Retina (tissue), 1 donor: ENCODE results near the gene REPIN1.

Experiments
- DNase-seq: peaks from one replicate; pipeline ENCODE4 v3.0.0-alpha.2; 2016

REPIN1 gene

DNA sequence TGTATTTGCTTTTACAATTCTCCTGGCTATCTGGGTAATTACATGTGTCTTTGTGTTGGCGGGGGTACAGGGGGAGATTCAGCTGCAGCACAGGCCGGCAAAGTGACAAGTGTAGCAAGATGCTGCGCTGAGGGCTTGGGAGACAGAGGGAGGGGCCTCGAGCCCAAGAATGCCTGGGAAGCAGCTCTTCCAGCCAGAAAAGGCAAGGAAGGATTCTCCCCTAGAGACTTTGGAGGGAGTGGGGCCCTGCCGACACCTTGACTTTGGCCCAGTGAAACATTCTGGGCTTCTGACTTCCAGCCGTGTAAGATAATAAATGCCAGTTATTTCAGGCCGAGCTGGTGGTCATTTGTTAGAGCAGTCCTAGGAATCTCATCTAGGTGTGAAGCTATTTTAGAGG, 7.2 kb upstream of the REPIN1 start:
- peak; percentile 55 for DNase-seq

DNA sequence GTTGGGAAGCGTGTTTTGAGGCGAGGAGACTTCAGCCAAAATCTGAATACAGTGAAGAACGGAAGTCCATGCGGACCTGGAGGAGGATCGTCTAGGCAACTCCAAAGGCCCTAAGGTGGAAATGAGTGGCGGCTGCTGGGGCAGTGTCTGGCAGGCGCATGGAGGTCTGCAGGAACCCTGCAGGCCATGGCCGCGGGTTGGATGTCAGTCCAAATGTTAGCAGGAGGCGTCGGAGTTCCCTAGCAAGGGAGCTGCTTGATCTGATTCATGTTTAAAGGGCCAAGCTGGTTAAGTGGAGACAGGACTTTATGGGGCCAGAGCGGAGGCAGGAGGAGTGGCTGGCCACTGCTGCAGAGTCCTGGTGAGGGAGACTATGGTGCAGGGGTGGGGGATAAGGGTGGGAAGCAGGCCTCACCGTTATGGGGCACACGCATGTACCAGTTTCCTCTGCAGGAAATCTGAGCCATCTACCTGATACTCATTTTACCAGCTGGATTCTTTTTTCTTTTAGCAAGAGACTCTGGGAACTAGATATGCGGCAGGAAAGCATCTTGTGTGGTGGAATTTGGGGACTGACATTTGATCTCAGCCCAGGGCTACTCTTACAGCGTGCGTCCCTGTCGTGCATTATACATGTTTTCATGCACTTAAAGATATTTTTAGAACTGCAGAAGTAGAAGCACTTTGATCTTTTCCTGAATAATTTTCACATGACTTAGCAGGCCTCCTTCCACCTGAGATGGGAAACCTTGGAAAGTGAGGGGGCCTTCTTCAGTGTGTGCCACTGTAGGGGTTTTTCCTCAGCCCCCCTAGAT, 6.6 kb upstream of the REPIN1 start:
- no peak for DNase-seq

DNA sequence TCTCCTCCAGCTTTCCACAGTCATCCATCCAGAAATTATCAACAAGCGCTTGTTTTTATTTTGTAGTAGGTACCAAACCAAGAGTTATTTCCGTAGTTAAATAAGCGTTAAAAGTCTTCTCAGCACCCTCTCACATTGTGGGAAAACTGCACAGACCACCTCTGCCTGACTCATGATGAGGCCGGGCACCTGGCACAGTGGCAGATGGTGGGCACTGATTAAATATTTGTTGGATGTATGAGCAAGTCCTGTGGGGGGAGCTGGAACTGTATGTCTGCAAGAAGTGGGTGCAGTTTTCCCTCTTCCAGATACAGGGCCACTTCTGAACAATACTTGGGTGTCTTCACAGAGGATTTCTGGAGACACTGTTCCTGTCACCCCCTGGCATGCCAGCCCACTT, 5.3 kb upstream of the REPIN1 start:
- DNase-seq, result no peak

DNA sequence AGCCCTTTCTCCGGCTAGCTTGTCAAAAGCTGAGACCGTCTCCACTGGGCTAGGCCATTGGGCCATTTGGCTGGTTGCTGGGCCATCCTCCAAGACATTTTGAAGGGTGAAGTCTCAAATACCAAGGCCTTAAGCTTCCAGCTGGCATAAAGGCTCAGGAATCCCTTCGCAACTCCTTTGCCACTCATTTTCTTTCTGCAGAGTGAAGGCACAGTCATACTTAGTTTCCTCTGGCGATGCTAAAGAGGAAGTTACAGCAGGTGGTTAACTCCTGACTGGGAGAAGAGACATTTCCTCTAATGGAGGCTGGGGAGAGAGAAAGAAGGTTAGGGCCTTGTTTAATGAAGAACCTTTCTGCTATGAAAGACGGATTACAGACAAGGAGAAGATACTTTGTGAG, 4.8 kb upstream of the REPIN1 start:
- no peak for DNase-seq

DNA sequence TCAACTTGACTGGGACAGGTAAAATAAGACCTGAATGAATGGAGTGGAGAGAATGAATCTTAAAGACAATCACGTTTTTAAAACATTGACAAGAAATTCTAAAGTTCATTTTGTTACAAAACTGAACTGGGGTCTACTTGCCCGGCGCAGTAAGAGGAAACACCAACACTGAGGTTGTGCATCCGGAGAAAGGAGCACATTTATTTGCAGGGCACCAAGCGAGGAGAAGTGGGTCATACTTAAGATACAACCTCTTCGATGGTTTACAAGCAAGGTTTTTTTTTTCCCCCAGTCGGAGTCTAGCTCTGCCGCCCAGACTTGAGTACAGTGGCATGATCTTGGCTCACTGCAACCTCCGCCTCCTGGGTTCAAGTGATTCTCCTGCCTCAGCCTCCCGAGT, 3.4 kb upstream of the REPIN1 start:
- DNase-seq, result no peak

DNA sequence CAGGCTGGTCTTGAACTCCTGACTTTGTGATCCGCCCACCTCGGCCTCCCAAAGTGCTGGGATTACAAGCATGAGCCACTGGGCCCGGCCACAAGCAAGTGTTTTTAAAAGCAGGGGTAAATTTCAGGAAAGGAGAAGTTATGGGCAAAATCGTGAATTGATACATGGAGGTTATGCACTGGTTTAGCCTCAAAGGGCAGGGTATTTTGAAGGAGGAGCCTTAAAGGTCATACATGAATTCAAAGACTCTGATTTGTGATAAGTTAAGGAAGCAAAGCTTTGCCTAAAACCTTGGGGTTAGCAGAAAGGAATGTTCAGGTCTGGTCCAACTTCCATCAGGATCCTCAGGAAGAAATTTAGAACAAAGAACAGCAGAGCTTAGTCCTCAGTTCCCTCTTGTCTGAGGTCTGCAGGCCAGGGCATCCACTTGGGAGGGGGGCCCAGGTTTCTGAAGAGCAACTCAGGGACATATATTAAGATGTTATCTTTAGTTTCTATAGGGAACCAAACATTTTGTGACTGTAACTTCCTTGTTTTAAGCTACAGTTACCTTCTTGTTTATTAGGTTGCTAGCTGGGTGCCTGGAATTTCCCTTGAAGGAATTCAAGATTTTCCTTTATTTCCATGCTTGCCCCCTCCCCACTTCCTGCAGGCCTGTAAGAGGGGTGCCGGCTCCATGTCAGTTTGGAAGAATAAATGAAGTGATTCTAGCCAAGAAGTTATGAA, 2.8 kb upstream of the REPIN1 start:
- no peak for DNase-seq

DNA sequence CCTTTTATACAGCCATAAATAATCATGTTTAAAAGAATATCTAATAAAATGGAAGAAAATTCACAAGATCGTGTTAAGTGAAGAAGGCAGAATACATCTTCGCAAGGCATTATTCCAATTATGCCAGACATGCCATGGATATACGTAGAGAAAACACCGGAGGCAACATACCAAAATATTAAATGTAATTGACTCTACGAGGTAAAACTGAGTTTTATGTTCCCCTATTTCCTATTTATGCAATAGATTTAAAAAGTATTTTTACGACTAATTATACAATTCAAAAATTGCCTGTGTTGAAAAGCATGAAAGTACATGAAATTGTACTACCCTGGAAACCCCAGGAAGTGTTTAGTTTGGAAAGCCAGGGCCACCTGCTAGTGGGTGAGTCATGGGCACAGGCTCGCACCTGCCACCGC, 936 bp upstream of the REPIN1 start:
- no peak for DNase-seq

DNA sequence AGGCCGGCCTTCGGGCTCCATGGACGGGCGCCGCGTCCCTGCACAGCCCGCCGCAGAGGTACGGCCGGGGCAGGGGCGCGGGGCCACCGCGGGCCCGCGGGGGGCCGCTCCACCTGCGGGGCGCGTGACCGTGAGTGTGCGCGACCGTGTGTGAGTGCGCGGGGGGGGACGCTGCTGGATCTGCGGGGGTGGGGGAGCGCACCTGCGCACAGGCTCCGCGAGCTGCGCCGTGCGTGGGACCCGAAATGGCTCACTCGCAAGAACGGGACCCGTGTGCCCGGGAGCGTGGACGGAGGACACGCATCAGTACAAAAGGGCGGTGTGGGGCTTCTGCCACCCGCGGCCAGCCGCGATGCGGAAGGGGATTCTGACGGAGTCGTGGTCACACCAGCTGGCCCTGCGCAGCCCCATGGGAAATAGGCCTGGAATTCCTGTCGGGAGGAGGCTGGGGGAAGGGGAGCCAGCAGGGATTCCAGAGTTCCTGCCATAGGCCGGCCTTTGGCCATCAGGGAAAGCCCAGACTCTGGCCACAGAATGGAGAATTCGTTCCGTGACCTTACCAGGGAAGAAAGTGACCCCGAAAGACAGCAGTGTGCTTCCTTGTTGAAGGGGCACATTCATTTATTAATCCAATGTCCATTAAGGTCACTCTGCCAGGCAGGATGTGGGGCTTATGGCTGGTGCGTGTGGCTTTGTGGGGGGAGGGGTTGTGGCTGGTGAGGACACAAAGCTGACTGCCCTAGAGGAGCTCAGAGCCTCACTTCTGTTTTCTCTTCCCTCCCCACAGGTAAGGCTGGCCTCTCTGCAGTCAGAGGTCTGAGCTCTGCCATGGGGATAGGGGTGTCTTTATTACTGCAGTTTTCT, 494 bp downstream of the REPIN1 start:
- DNase-seq, result peak; percentile 88

DNA sequence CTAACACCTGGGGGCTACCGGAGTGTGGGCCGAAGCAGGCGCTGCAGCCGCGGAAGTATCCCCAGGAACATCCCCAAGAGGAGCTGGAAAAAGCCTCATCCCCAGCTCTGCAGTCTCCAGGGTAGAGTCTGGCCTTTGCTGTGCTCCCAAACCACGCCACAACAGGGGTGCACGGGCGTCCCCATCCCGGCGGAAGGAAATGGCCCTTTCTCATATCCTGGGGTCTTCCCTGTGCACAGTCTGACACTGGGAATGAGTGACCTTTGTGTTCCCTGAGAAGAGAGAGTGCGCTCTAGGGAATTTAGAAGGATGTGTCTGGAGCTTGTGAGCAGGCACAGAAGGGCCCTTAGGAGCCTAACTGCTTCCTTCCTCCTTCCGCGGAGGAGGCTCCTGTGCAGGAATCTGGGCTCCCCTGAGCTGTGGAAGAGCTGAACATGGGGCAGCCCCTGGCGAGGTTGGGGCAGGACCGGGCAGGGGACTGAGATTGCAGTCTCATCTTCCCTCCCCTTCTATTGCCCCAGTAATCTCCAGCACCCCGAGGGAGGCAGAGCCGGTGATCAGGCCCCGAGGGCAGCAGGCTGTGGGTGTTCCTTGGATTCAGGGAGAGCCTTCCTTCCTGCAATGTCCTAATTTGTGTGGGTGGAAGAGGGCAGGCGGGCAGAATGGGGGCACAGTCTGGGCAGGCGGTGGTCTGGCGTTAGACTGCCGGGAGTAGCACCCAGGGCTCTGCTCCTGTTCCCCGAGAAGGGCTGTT, 1.3 kb downstream of the REPIN1 start:
- no peak for DNase-seq

DNA sequence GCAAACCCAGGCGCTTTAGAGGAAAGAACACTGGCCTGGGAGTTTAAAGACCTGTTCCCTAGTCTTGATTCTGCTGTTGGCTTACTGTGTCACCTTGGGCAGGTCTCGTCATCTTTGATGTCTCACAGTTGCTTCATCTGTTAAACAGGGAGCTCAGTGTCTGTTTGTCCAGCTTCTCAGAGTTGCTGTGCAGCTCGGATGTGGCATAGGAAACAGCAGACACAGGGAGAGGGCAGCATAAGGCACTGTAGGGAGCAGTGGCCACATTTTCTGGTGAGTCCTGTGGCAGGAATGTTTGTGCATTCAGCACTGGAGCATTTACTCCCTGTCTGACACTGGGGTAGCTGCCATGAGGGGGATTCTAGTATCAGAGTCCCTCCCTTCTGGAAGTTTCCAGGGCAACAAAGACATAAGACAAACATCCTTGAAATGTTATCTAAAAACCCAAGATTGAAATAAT, 2.0 kb downstream of the REPIN1 start:
- DNase-seq, result no peak

DNA sequence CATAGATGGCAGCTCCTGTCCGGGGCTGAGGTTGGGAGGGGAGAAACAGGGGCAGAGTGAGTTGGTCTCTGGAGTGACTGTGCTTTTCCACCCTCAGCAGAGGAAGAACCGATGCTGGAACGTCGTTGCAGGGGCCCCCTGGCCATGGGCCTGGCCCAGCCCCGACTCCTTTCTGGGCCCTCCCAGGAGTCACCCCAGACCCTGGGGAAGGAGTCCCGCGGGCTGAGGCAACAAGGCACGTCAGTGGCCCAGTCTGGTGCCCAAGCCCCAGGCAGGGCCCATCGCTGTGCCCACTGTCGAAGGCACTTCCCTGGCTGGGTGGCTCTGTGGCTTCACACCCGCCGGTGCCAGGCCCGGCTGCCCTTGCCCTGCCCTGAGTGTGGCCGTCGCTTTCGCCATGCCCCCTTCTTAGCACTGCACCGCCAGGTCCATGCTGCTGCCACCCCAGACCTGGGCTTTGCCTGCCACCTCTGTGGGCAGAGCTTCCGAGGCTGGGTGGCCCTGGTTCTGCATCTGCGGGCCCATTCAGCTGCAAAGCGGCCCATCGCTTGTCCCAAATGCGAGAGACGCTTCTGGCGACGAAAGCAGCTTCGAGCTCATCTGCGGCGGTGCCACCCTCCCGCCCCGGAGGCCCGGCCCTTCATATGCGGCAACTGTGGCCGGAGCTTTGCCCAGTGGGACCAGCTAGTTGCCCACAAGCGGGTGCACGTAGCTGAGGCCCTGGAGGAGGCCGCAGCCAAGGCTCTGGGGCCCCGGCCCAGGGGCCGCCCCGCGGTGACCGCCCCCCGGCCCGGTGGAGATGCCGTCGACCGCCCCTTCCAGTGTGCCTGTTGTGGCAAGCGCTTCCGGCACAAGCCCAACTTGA, 2.7 kb downstream of the REPIN1 start:
- DNase-seq, result no peak

DNA sequence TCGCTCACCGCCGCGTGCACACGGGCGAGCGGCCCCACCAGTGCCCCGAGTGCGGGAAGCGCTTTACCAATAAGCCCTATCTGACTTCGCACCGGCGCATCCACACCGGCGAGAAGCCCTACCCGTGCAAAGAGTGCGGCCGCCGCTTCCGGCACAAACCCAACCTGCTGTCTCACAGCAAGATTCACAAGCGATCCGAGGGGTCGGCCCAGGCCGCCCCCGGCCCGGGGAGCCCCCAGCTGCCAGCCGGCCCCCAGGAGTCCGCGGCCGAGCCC, 3.3 kb downstream of the REPIN1 start:
- no peak for DNase-seq

DNA sequence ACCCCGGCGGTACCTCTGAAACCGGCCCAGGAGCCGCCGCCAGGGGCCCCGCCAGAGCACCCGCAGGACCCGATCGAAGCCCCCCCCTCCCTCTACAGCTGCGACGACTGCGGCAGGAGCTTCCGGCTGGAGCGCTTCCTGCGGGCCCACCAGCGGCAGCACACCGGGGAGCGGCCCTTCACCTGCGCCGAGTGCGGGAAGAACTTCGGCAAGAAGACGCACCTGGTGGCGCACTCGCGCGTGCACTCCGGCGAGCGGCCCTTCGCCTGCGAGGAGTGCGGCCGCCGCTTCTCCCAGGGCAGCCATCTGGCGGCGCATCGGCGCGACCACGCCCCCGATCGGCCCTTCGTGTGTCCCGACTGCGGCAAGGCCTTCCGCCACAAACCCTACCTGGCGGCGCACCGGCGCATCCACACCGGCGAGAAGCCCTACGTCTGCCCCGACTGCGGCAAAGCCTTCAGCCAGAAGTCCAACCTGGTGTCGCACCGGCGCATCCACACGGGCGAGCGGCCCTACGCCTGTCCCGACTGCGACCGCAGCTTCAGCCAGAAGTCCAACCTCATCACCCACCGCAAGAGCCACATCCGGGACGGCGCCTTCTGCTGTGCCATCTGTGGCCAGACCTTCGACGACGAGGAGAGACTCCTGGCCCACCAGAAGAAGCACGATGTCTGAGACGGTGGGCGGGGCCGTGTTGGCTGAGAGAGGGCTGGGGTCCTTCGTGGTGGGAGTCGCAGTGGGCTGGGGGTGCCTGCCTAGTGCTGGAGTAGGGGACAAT, 3.8 kb downstream of the REPIN1 start:
- no peak for DNase-seq

DNA sequence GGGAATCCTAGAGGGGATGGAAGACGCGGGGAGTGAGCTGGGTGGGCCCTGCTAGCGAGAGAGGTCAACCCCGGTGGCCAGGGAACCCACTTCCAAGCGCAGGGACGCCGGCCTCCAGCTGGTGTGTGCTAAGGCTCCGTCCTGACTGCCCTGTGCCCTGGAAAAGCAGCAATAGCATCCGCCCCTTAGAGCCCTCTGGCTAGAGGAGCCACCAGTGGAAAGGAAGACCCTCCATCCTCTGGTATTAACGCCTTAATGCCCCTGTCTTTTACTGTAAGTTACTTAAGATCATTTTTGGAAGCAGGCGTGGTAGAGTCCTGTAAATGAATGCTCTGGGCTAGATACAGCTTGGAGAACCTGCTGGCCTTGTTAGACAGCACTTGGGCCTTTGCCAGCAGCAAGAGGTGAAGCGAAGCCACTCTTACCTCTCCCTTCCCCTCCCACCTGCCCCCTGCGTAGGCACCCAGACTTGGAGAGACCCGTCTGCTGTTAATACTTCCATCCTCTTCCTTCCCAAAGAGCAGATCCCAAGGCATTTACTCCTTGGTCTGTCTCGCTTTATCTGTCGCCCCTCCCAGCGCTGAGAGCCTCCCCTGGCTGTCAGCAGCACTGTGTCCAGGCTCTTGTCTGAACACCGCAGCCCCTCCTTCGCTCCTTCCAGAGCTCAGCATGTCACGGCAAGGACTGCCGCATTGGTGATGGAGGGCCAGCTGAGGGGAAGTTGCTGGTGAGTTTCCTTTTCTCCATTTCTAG, 4.6 kb downstream of the REPIN1 start:
- DNase-seq, result no peak

DNA sequence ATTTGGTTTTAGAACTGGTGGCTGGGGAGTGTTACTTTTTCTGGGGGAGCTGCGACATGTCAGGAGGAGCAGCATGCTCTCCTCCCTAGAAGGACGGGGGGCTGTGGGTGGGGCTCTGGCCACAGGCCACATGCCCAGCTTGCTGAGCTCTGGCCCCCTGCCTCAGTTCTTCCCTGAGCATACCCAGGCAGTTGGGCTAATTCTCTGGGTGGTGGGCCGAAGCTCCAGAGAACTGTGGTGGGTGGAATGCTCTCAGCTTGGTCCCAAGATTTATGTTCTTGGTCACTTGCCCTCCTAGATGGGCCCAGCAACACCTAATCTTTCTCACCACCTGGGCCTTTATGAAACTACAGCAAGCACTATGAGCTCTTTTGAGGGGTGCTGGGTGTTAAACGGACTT, 5.4 kb downstream of the REPIN1 start:
- no peak for DNase-seq

DNA sequence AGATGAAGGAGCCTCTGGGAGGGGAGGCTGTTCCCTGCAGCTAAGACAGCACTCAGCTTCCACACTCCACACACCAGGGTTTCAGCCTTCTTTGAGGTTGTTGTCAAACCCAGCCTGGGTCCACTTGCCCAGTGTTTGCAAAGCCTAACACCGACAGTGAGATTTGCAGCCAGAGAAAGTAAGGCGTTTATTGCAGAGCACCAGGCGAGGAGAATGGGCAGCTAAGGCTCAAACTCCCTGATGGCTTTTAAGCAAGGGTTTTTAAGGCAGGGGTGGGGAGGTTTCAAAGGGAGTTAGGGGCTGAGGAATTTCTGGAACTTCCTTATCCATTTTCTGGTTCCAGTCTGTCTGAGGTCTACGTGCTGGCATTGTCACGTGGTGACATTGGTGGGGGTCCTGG, 5.8 kb downstream of the REPIN1 start:
- no peak for DNase-seq

DNA sequence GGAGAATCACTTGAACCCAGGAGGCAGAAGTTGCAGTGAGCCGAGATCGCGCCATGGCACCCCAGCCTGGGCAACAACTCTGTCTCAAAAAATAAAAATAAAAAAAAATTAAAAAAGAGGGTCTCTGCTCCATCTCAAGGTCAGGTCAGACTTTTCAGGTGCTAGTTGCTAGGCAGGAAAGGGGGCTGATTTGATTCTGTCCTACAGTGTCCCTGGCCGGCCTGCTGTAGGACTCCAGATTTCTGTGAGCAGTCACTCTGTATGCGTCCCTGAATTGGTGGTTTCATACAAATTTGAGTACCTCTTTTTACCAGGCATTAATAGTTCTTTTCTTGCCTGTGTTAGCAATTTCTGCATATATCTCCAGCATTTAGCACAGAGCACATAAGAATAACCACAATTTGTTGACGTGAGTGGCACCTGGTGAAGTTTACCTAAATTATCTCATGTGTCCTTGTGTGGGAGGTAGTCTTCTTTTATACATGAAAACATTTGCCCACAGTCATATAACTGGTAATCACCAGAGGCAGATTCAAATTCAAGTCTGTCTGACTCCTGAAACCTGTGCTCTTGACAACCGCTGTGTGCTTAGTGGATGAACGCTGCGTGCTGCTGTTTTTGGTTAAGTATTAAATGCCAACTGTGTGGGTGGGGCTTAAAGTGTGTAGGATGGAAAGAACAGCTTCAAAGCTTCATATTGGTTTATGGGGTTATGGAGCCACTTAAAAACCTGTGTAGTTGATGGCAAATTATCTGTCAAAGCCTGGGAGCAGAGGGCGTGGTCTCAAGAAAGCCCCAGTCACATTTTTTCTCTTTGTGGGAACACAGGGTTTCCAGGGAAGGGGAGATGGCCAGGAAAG, 7.3 kb downstream of the REPIN1 start:
- no peak for DNase-seq

DNA sequence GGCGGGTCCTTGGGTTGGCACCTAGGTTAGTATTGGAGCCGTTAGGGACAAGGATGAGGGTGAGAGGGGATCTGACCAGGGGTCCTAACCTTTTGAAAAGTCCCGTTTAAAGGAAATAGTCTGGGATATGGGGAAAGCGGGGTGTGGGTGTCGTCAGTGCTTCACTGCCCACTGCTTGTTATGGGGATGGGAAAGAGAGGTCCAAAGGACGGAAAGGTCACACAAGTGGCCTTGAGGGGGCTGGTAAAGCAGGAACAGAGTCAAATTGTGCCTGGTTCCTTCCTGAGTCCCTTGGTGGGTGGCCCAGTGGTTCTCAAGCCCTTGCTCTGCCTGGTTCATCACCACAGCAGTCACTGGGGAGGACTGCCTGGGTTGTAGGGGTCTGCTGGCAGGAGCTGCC, 7.9 kb downstream of the REPIN1 start:
- no peak for DNase-seq

DNA sequence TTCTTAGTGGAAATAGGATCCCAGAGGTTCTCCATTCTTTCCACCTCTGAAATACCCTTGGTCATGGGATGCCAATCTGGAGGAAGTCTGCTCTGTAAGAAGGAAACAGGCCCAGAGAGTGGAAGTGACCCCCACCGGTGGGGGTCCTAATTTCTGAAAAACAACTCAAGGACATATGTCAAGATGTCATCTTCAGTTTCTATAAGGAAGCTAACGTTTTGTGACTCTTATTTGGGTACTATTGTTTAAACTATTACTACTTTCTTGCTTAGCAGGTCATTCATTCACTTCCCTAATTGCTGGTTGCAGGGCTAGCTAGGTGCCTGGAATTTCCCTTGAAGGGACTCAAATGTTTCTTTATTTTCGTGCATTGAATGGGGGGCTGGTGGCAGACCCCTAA, 8.6 kb downstream of the REPIN1 start:
- no peak for DNase-seq
